Activated naive CD4-positive, alpha-beta T cell treated with anti-CD3 and anti-CD28 coated beads, Interleukin-2, amount 10 ng/mL, durations not matched to agents 7 days and 5 days (primary cell): ENCODE measurements around the gene EHD2.

Experiments used
- CTCF ChIA-PET: fragments of 350-600 bp; sonication (Branson Sonifier 250); formaldehyde crosslinking; loops from one replicate; lab custom pipeline; 2021; ENCODE audit warnings: antibody characterized with exemption; lab: Charles Lee
- DNase-seq: peaks from one replicate; pipeline ENCODE4 v3.0.0-alpha.2; 2020
- H3K27ac Mint-ChIP-seq: one replicate; pipeline ENCODE4 v1.8.0; 2021; ENCODE audit warnings: mild to moderate bottlenecking, moderate library complexity, mixed read lengths
- H3K27me3 Mint-ChIP-seq: one replicate; pipeline ENCODE4 v1.8.0; 2021; ENCODE audit warnings: mild to moderate bottlenecking, mixed read lengths
- H3K36me3 Mint-ChIP-seq: one replicate; pipeline ENCODE4 v1.8.0; 2021; ENCODE audit warnings: mixed read lengths
- H3K4me1 Mint-ChIP-seq: one replicate; pipeline ENCODE4 v1.8.0; 2021; ENCODE audit warnings: mixed read lengths
- H3K4me3 Mint-ChIP-seq: one replicate; pipeline ENCODE4 v1.8.0; 2021; ENCODE audit warnings: mild to moderate bottlenecking, moderate library complexity, mixed read lengths
- H3K9me3 Mint-ChIP-seq: one replicate; pipeline ENCODE4 v1.8.0; 2021; ENCODE audit warnings: mixed read lengths

Gene EHD2

GRCh38 chr19:47680858-47681332 lies 32.3 kb upstream of the EHD2 start:
- no peak for DNase-seq
- Mint-ChIP-seq H3K36me3 (peaks cover 10% of the 10 kb centered on the region), H3K27ac (no peak overlapping the region), H3K4me1 (no peaks in the 10 kb centered on the region), H3K4me3 (no peak overlapping the region), H3K9me3 (no peaks in the 10 kb centered on the region), H3K27me3 (no peaks in the 10 kb centered on the region)
- CTCF ChIA-PET, result no interaction called here

- Mint-ChIP-seq H3K27ac (no peak overlapping the region), H3K4me1 (no peaks in the 10 kb centered on the region), H3K9me3 (no peaks in the 10 kb centered on the region), H3K27me3 (no peaks in the 10 kb centered on the region), H3K36me3 (peaks cover 10% of the 10 kb centered on the region), H3K4me3 (no peak overlapping the region)
- no peak for DNase-seq
- CTCF ChIA-PET, result no interaction called here
Observed at GRCh38 chr19:47681388-47681787, 31.8 kb upstream of the EHD2 start.

GRCh38 chr19:47681936-47682335 lies 31.3 kb upstream of the EHD2 start:
- no peak for DNase-seq
- H3K4me3 Mint-ChIP-seq, result no peak overlapping the region
- H3K4me1 Mint-ChIP-seq, result no peaks in the 10 kb centered on the region
- CTCF ChIA-PET, result no interaction called here
- H3K9me3 Mint-ChIP-seq, result no peaks in the 10 kb centered on the region
- no peak overlapping the region for H3K27ac Mint-ChIP-seq
- peaks cover 7% of the 10 kb centered on the region for H3K36me3 Mint-ChIP-seq
- no peaks in the 10 kb centered on the region for H3K27me3 Mint-ChIP-seq

- Mint-ChIP-seq H3K36me3 (peaks cover 5% of the 10 kb centered on the region), H3K27me3 (no peaks in the 10 kb centered on the region), H3K9me3 (no peaks in the 10 kb centered on the region), H3K27ac (no peak overlapping the region), H3K4me1 (no peaks in the 10 kb centered on the region), H3K4me3 (no peak overlapping the region)
- CTCF ChIA-PET, result no interaction called here
- no peak for DNase-seq
Observed at GRCh38 chr19:47682939-47683338, 30.3 kb upstream of the EHD2 start.

- H3K9me3 Mint-ChIP-seq, result no peaks in the 10 kb centered on the region
- CTCF ChIA-PET, result no interaction called here
- peak overlapping the region; percentile 65 for H3K27ac Mint-ChIP-seq
- H3K4me3 Mint-ChIP-seq, result no peak overlapping the region
- no peak for DNase-seq
- H3K4me1 Mint-ChIP-seq, result no peaks in the 10 kb centered on the region
- H3K27me3 Mint-ChIP-seq, result no peaks in the 10 kb centered on the region
- H3K36me3 Mint-ChIP-seq, result peaks cover 8% of the 10 kb centered on the region
Observed at GRCh38 chr19:47686679-47687450, 26.4 kb upstream of the EHD2 start.

- Mint-ChIP-seq H3K4me3 (no peak overlapping the region), H3K27ac (no peak overlapping the region), H3K27me3 (no peaks in the 10 kb centered on the region), H3K4me1 (no peaks in the 10 kb centered on the region), H3K36me3 (peaks cover 6% of the 10 kb centered on the region), H3K9me3 (no peaks in the 10 kb centered on the region)
- CTCF ChIA-PET, result interaction anchor here (0.7 kb wide), 1 partner anchor 296 kb away, joined by 5 read pairs; no protein-coding TSS in a partner anchor
- no peak for DNase-seq
Observed at GRCh38 chr19:47687906-47688305, 25.3 kb upstream of the EHD2 start.

GRCh38 chr19:47691090-47691489 lies 22.1 kb upstream of the EHD2 start:
- Mint-ChIP-seq H3K36me3 (peaks cover 10% of the 10 kb centered on the region), H3K4me1 (no peaks in the 10 kb centered on the region), H3K27ac (no peak overlapping the region), H3K27me3 (no peaks in the 10 kb centered on the region), H3K4me3 (no peak overlapping the region), H3K9me3 (no peaks in the 10 kb centered on the region)
- CTCF ChIA-PET, result interaction anchor here (1.3 to 1.5 kb wide), 2 partner anchors 9 to 22 kb away, joined by 3 to 4 read pairs; partner anchors contain the start of gene EHD2
- no peak for DNase-seq

GRCh38 chr19:47691782-47692181 lies 21.4 kb upstream of the EHD2 start:
- Mint-ChIP-seq H3K36me3 (peaks cover 10% of the 10 kb centered on the region), H3K27me3 (no peaks in the 10 kb centered on the region), H3K9me3 (no peaks in the 10 kb centered on the region), H3K4me1 (no peaks in the 10 kb centered on the region), H3K4me3 (no peak overlapping the region), H3K27ac (no peak overlapping the region)
- DNase-seq, result no peak
- CTCF ChIA-PET, result no interaction called here

GRCh38 chr19:47693489-47693888 lies 19.7 kb upstream of the EHD2 start:
- Mint-ChIP-seq H3K27me3 (no peaks in the 10 kb centered on the region), H3K9me3 (no peaks in the 10 kb centered on the region), H3K36me3 (peaks cover 7% of the 10 kb centered on the region), H3K27ac (no peak overlapping the region), H3K4me1 (peaks cover 4% of the 10 kb centered on the region), H3K4me3 (no peak overlapping the region)
- CTCF ChIA-PET, result interaction anchor here (1.7 kb wide), 1 partner anchor 19 kb away, joined by 4 read pairs; the partner anchor contains the start of gene EHD2
- no peak for DNase-seq

GRCh38 chr19:47693903-47694302 lies 19.3 kb upstream of the EHD2 start:
- CTCF ChIA-PET, result interaction anchor here (1.7 kb wide), 1 partner anchor 19 kb away, joined by 4 read pairs; the partner anchor contains the start of gene EHD2
- Mint-ChIP-seq H3K27ac (no peak overlapping the region), H3K27me3 (no peaks in the 10 kb centered on the region), H3K4me1 (peaks cover 4% of the 10 kb centered on the region), H3K4me3 (no peak overlapping the region), H3K36me3 (peaks cover 7% of the 10 kb centered on the region), H3K9me3 (no peaks in the 10 kb centered on the region)
- no peak for DNase-seq

GRCh38 chr19:47694466-47695273 lies 18.6 kb upstream of the EHD2 start:
- Mint-ChIP-seq H3K27me3 (no peaks in the 10 kb centered on the region), H3K36me3 (peaks cover 7% of the 10 kb centered on the region), H3K4me1 (peaks cover 4% of the 10 kb centered on the region), H3K9me3 (no peaks in the 10 kb centered on the region), H3K27ac (no peak overlapping the region), H3K4me3 (no peak overlapping the region)
- CTCF ChIA-PET, result no interaction called here
- DNase-seq, result no peak

- CTCF ChIA-PET, result interaction anchor here (6.4 kb wide), 1 partner anchor 260 kb away, joined by 90 read pairs; no protein-coding TSS in a partner anchor
- peaks cover 15% of the 10 kb centered on the region for H3K36me3 Mint-ChIP-seq
Observed at GRCh38 chr19:47695533-47696262, 17.5 kb upstream of the EHD2 start.

GRCh38 chr19:47696635-47697034 lies 16.6 kb upstream of the EHD2 start:
- H3K27ac Mint-ChIP-seq, result no peak overlapping the region
- no peak overlapping the region for H3K4me3 Mint-ChIP-seq
- peaks cover 4% of the 10 kb centered on the region for H3K4me1 Mint-ChIP-seq
- H3K36me3 Mint-ChIP-seq, result peaks cover 12% of the 10 kb centered on the region
- DNase-seq, result no peak
- CTCF ChIA-PET, result interaction anchor here (6.4 kb wide), 1 partner anchor 261 kb away, joined by 90 read pairs; no protein-coding TSS in a partner anchor
- H3K9me3 Mint-ChIP-seq, result no peaks in the 10 kb centered on the region
- H3K27me3 Mint-ChIP-seq, result no peaks in the 10 kb centered on the region

More at GRCh38 chr19:47695533-47696262, 17.5 kb upstream of the EHD2 start:
- Mint-ChIP-seq H3K27ac (no peak overlapping the region), H3K4me3 (no peak overlapping the region), H3K9me3 (no peaks in the 10 kb centered on the region), H3K4me1 (peaks cover 4% of the 10 kb centered on the region), H3K27me3 (no peaks in the 10 kb centered on the region)
- DNase-seq, result no peak
